ENCODE results near the gene AOPEP.

The AOPEP gene

GRCh38 chr9:94851467-94851866 lies 125.0 kb downstream of the AOPEP start:
- DNase-seq: no peak

GRCh38 chr9:94851892-94852291 lies 125.4 kb downstream of the AOPEP start:
- DNase-seq: no peak

- no peak for DNase-seq
Observed at GRCh38 chr9:94852373-94852772, 125.9 kb downstream of the AOPEP start.

DNA sequence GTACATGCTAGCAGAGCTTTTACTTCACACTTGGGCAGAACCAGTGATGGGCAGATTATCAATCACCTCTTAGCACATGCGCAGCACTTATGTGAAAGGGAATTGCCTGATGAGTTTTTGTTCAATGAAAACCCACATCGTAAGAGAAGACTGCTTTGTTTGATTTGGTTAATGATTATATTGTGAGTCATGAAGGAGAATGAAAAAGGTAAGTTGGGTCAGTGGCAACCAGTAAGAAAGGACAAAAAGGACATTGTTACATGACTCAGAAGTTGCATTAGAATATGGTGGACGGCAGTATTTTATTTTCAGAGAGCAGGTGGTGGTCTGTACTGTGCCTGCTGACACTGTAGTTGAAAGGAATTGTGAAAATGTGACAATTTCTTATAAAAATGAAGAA lies 127.4 kb downstream of the AOPEP start:
- no peak for DNase-seq

DNA sequence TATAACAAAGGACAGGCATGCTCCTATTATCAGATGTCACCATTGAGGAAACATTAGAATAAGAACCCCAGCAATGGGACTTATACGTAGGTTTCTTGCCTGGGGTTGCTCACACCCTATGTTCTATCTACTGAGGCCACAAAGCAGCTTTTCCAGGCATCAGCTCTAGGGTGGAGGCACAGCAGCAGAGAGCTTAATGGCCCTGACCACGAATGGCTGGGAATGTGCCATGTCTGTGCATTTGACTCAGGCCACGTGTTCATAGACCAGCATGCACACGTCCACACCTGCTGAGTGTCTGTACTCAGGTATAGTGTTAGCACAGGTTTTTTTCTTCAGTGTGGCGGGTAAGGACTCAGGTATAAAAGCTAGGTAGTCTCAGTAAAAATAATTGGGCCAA lies 129.4 kb downstream of the AOPEP start:
- DNase-seq: no peak

GRCh38 chr9:94857791-94858190 lies 131.3 kb downstream of the AOPEP start:
- DNase-seq: no peak

DNA sequence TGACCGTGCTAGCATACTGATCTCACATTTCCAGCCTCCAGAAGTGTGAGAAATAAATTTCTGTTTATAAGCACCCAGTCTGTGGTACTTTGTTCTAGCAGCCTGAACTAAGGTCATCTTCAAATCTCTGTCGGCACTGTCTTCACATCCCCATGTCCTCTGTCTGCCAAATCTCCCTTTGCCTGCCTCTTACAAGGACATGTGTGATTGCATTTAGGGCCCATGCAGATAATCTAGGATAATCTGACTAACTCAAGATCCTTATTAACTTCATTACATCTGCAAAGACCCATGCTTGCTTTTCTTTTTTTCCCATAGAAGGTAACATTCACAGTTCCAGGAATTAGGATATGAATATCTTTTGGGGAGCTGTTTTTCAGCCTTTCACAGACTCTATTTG lies 132.7 kb downstream of the AOPEP start:
- DNase-seq: no peak

GRCh38 chr9:94859891-94860290 lies 133.4 kb downstream of the AOPEP start:
- no peak for DNase-seq

- peak; percentile 74 to 77 for DNase-seq
Observed at GRCh38 chr9:94860678-94861588, 134.4 kb downstream of the AOPEP start.

GRCh38 chr9:94861589-94862272 lies 135.2 kb downstream of the AOPEP start:
- no peak for DNase-seq

GRCh38 chr9:94864196-94864595 lies 137.7 kb downstream of the AOPEP start:
- no peak for DNase-seq

DNA sequence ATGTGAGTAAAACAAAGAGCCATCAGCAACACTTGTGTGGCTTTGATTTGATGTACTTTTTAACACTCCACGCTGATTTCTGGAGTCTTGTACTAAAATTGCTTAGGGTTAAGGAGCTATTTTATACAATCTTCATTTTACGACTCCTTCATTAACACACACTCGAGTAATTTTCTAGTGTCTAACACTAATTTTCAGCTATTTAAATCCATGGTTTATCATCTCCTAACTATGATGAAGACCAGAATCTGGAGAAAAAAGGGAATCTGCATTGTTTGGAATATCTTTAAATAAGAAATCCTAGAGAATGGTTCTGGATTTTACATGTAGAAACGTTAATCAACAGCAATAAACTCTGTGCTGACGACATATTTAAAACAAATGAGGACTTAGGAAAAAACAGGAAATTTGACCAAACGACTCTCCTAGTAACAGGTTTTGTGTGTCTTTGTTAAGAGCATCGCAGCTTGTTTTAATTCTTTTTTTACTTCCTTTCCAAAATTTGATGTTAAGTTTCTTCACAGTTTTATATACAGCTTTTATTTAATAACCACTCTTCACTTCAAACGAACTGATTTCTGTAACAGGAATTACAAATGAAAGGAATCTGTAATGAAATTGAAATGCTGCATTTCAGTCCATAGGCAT lies 138.5 kb downstream of the AOPEP start:
- no peak for DNase-seq

DNA sequence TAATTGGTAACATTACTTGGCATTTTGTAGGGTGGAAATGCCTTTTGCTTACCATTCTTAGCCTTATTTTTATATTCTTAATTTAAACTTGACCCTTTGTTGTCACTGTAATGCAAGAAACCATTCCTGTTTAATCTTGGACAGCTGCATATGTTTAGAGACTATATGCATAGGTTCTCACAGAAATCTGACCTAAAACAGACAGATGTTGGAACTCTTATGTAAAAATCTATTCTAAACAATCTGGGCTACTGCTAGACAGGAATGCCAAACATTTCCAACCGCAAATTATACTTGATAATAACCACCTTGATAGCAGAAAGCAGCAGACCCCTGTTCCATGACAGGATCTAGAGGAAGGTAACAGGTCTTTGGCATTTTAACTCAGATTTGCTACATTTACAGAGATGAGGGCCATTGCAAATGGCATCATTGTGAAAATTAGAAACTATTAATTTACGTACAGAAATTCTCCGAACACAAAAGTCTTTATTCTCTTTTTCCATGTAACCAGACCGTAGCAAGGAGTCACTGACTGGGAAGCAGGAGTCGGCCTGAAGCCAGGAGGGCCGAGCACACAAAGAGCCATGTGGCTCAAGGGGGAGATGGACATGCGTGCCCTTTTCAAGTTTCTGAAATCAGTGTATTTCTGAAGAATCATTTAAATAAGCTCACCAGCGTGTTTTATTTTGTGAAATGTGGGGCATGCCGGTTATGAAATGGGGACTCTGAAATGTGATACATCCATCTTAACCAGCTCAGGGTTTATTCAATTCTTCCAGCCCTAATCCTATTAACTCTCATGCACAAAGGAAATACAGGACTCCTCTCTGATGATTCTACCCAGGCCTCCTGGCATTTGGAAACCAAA lies 139.3 kb downstream of the AOPEP start:
- DNase-seq: no peak

- DNase-seq: no peak
Observed at GRCh38 chr9:94866770-94867169, 140.3 kb downstream of the AOPEP start.

DNA sequence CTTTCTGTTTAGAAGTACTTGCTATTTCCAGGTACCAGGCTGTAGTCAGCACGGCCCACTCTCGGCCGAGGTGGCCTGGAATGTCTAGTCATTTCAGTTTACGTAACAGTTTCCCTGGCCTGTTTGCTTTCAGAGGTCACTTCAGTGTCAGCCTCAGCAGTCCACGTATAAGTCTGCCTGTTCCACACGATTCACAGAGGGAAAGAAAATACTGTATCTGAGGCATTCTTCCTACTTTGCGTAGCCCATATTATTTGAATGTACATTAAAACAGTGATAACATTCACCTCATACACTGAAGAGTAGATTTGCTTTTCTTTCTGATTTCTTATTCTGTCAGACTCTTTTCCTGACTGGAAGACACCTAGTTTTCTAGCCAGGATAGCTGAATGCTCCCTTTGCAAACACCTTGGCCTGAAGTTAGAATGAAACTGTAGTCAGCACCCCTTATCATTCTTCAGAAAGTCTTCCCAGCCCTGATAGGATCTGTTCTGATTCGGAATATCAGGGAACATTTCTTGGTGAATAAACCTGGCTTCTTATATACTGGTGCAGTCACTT lies 140.9 kb downstream of the AOPEP start:
- DNase-seq: no peak

GRCh38 chr9:94867842-94868312 lies 141.4 kb downstream of the AOPEP start:
- no peak for DNase-seq

DNA sequence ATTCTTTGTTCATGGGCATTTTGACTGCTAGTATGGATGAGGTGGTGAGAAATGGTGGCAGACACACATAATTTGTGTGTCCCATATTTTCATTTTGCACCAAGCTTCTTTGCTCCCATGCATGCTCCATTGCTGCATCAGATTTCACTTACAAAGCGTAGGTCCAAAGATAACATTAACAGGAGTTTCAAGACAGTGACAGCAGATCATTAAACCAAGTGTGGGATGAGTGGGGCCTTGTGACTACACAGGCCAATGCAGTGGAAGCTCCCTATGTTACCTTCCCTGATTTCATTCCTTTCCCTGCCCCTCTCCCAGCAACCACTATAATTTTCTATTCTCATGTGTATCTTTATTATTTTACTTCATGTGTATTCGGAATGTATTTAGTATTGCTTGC lies 142.0 kb downstream of the AOPEP start:
- DNase-seq: no peak

GRCh38 chr9:94869415-94869843 lies 142.9 kb downstream of the AOPEP start:
- DNase-seq: no peak

DNA sequence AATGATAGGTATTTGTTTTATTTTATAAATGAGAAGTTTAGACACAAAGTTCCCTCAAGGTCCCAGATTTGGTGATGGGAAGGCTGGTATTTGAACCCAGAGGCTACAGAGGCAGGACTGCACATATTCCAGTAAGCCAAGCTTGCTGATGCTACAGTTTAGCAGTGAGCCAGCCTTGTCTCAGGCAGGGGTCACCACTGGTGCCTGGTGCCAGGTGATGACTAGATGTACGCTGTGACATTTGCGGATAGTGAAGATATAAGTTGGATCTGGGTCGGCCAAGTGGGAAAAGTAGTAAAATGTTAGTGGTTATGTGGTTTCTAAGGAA lies 143.9 kb downstream of the AOPEP start:
- DNase-seq: no peak

DNA sequence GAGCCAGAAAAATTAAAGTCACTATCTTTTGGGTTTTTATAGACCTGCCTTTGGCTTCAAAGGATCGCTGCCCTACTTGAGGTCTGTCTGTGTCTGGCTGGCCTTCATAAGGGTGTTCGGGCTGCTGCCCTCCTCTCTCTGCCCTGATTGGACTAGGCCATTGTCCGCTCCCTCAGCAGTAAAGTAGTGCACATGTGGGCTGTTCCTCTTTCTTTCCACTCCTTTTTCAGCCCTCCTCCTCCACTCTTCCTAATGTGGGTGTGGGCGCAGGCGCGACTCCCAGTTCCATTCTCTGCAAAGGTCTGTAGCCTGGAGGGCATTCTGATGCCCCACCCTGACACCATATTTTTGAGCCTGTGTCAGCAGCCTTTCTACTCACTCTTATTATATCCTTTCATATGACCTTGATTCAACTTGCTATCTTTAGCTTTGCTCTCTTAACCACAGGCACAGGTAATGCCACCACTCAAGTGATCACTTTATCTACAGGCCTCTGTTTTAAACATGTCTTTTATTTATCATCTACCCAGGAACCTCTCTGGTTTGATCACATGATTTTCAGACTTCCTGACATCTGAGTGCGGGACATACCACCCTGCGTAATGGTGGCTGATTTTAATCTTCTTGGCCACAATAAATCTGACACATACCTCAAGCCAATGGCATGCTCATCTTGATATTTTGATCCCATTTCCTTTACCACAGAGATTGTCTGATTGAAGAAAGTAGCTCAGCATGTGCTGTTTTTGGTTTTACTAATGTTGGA lies 144.5 kb downstream of the AOPEP start:
- no peak for DNase-seq

GRCh38 chr9:94872083-94872833 lies 145.8 kb downstream of the AOPEP start:
- no peak for DNase-seq

Data from Kasumi-1 (cell line).